ENCODE data around the gene ING2.
"Not testable (repeated sequence)": the region's sequence is repeated elsewhere in the genome, so short reads cannot be mapped to it uniquely, and the experiment has no call there.

The ING2 gene

DNA sequence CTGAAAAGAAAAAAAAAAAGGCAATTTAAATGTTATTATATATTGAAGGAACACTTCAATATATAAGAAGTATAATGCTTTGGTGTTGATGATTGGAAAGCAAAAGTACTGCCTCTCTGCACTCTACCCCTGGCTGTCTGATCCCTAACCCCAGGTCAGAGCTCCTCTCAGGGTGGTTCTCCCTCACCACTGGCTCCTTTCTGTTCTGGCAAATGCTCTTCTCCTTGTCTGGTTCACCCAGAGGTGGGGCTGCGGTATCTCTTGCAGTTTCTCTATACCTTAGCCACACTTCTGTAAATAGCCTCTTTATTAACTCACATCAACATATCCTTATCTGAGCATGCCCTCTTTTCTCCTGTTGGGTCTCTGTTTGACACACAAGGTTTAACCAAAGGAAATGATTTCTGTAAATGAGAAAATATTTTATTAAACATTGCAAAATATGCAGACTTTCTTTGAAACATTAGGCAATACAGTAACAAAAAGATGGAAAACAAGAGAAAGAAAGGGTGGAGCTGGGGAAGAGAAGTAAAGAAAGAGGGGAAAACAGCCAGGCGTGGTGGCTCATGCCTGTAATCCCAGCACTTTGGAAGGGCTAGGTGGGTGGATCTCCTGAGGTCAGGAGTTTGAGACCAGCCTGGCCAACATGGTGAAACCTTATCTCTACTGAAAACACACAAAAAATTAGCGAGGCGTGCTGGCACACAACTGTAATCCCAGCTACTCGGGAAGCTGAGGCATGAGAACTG, 45.7 kb downstream of the ING2 start:
- DNase-seq, result no peak

DNA sequence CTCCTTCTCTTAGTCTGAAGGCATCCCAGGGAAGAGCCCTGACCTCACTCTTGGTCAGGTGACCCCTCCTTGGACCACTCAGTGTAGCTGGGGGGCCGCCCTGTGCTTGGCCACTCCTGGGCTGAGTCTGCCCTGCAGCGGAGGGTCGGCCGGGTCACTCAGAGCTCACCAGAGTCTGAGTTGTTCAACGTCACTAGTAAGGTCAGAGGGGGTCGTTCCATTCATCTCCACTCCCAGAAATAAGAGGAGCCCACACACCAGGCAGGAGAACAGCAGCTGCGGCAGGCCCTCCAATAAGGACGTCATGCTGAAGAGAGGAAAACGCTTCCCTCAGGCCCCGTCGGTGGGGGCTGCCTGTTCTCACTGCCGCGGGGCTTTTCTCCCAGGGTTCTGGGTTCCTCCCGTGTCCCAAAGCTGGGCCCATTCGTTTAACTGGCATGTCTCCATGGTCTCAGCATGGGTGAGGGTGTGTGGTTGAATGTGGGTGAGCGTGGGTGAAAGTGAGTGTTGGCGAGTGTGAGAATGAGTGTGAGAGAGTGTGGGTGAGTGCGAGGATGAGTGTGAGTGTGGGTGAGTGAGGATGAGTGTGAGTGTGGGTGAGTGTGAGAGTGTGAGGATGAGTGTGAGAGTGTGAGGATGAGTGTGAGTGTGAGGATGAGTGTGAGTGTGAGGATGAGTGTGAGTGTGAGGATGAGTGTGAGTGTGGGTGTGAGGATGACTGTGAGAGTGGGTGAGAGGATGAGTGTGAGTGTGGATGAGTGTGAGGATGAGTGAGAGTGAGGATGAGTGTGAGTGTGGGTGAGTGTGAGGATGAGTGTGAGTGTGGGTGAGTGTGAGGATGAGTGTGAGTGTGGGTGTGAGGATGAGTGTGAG, 47.7 kb downstream of the ING2 start:
- DNase-seq, result no peak

DNA sequence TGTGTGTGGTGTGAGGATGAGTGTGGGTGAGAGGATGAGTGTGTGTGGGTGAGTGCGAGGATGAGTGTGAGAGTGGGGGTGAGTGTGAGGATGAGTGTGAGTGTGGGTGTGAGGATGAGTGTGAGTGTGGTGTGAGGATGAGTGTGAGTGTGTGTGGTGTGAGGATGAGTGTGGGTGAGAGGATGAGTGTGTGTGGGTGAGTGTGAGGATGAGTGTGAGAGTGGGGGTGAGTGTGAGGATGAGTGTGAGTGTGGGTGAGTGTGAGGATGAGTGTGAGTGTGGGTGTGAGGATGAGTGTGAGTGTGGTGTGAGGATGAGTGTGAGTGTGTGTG, 48.3 kb downstream of the ING2 start:
- not testable (repeated sequence) for DNase-seq

DNA sequence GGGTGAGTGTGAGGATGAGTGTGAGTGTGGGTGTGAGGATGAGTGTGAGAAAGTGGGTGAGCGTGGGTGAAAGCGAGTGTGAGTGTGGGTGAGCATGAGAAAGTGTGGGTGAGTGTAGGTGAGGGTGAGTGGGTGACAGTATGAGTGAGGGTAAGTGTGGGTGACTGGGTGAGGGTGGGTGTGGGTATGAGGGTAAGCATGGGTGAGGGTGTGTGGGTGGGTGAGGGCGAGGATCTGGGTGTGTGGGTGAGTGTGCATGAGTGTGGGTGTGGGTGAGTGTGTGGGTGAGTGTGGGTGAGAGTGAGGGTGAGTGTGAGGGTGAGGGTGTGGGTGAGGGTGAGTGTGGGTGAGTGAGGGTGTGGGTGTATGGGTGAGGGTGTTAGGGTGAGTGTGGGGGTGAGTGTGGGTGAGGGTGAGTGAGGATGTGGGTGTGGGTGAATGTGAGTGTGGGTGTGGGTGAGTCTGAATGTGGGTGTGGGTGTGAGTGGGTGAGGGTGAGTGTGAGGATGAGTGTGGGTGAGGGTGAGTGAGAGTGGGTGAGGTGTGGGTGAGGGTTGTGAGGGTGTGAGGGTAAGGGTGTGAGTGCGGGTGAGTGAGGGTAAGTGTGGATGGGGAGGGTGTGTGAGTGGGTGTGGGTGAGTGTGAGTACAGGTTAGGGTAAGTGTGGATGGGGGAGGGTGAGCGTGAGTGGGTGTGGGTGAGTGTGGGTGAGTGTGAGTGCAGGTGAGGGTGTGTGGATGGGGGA, 48.9 kb downstream of the ING2 start:
- DNase-seq, result no peak

DNA sequence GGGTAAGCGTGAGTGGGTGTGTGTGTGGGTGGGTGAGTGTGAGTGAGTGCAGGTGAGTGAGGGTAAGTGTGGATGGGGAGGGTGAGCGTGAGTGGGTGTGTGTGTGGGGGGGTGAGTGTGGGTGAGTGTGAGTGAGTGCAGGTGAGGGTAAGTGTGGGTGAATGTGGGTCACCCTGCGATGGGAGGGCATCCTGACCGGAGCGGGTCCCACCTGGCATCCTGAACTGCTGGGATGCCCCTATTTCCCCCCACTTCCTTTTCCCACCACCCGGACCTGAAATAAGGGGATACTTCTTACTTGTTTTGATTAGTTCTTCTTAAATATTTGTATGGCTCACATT, 49.5 kb downstream of the ING2 start:
- DNase-seq, result no peak

DNA sequence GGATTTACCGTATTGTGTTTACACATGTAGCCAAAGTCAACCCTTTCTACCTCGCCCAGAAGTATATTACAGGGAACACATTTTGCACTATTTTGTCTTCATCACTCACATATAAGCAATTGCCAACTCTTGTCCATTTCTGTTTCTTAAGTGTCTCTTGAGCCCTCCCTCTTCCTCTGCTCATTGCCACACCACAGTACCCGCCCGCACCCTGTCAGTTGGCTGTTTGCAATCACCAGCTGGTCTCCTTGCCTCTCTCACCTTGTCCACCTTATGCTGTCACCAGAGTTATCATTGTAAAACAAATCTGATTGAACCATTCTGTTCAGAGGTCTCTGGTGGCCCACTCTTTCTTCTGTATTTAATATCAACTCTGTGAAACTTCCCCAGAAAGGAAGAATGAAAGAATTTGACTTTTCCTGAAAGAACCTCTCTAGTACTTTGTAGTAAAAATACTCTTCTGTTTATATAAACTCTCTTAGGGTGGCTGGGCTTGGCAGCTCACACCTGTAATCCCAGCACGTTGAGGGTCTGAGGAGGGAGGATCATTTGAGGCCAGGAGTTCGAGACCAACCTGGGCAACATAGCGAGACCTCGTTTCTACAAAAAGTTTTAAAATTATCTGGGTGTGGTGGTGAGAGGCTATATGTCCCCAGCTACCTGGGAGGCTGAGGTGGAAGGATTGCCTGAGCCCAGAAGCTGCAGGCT, 50.2 kb downstream of the ING2 start:
- DNase-seq, result no peak

DNA sequence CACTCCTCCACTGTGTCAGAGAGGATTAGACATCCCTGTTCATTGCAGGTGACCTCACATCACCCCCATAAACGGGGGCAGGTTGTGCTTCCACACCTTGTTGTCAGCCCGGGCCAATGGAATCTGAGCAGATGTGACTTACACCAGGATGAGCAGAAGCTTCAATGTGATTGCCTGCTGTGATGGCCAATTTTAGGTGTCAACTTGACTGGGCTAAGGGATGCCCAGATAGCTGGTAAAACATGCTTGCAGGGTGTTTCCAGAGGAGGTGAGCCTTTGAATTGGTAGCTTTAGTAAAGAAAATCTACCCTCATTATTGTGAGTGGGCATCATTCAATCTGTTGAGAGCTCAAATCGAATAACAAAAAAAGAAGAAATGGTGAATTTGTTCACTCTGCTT, 52.1 kb downstream of the ING2 start:
- DNase-seq, result no peak

DNA sequence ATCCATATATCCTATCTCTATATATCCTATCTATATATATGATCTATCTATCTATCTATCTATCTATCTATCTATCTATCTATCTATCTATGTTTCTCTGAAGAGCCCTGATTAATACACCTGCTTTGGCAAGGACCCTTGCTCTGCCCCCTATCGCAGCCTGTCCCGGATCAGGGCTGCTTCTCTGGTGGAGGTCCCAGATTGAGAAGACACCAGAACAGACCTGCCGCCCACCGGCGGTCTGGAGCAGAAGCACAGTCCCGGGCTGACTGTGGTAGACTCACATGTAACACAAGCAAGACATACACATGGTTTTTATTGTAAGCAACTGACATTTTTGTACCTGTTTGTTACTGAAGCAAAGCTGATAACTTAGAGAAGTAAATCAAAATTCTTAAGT, 52.8 kb downstream of the ING2 start:
- DNase-seq, result no peak

DNA sequence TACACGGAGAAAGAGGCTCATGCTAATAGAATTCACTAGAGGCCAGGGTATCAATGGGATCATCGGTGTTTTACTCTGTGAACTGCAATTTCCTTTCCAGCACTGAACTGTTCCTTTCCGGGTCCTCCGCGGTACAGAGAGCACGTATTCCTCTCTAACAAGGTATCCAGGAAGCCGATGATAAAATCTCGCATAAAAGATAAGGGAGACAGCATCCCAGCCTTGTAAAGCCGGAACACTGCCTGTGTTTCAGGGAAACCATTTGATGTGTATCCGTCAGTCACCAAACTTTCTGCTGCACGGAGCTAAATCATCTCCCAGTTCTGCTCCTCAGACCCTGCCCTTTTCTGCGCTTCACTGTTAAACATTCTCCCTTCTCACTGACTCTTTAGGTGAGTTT, 54.0 kb downstream of the ING2 start:
- DNase-seq, result no peak

DNA sequence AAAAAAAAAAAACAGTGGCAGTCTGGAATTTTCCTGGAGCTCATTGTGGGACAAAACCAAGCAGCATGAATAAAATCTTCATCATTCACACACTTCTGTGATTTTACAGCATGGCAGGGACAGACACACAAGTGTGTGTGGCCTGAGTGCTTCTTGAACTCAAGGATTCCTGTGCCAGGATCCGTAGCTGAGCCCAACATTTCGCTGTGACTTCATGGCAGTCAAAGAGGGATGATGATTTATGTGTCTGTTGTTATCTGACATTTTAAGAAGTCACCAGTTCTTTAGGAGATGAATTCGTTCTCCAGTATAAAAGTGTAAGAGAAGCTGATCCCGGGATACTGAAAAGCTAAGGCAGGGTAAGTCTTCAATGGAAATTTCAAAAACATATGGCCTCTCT, 57.0 kb downstream of the ING2 start:
- DNase-seq, result no peak

Data from fibroblast of skin of scalp (primary cell).